ENCODE results near the gene MRPS17.

Gene MRPS17

DNA sequence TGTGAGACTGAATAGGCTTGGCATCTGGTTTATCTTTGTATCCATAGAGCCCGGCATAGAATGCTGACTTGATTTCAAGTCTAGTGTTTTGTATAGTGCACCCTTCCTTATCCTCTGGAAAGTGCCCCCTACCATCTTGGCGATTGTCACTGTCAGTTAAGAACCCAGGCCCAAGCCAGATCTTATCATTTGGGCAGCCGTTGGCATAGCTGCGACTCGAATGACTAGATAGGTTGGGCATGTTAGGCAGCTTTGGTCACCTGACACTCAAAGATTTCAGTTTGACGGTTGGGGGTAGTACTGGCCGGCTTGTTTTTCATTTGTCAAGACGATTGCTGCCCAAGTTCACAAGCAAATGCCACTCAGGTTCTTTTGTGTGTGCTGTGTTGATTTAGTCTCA, 19.3 kb downstream of the MRPS17 start:
- DNase-seq (ENCODE audit: low read depth in 2 of 2): no peak

DNA sequence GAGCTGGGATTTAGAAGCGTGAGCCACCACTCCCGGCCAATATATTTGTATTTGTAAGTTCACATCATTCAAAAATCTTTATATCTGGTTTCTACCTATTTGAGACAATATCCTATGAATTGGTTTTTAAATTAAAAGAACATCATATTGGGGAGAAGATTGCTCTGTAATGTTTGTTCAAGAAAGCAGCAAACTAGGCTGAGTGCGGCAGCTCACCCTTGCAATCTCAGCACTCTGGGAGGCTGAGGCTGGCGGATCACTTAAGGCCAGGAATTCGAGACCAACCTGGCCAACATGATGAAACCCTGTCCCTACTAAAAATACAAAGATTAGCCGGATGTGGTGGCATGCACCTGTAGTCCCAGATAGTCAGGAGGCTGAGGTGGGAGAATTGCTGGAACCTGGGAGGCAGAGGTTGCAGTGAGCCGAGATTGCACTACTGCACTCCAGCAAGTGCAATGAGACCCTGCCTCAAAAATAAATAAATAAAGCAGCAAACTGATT, 22.1 kb downstream of the MRPS17 start:
- no peak for DNase-seq (ENCODE audit: low read depth in 2 of 2)

DNA sequence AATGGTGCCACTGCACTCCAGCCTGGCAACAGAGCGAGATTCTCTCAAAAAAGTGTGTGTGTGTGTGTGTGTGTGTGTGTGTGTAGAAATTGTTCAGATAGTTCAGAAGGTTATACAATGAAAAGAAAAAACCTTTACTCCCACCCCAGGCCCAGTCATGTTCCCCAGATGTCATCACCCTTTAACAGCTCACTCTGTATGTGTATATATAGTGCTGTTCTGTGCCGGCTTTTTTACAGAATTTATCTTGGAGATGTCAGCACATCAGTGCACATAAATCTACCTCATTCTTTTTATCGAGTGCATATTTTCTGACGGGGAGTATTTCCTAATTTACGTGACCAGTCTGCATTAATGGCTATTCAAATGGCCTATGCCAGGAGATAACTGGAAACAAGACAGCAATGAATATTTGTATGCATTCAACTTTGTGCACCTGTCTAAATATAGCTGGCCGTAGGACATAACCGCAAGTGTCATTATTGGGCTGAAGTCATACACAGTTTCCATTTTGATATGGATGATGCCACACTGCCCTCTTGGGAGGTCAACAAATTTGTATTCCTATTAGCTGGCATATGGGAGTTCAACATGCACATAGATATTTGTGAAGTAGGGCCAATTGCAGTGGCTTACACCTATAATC, 24.4 kb downstream of the MRPS17 start:
- no peak for DNase-seq (ENCODE audit: low read depth in 2 of 2)

DNA sequence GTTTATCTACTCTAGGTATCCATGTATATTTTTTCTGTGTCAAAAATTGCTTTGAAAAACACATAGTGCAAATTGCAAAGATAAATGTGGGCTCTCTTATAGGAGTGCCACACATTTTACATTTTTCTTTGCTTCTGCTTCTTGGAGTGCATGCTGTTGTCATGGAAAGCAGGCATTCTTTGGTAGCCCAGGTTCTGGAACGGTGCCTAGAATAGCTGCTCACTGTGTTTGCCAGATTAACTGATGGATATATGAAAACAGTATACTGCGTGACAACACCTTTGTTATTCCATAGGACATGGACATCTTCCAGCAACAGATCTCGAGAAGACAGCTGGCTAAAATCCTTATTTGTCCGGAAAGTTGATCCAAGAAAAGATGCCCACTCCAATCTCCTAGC, 26.2 kb downstream of the MRPS17 start:
- DNase-seq (ENCODE audit: low read depth in 2 of 2): peak; percentile 39 to 47

DNA sequence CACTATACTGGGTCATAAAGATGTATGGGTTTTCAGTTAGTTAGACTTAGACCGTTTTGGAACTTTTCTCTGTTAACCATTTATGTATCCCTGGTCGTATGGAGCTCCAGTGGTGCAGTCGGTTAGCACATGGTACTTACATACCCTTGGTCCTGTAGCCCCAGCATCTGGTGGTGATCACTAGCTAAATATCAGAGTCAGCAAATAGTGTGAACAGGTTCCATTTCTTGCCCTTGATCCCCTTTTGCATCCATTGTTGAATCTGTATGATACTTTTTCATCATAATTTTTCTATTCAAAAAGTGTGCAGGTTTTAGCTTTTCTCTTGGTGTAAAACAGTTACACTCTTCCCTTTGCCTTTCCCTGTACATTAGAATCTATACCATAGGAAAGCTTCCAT, 28.6 kb downstream of the MRPS17 start:
- no peak for DNase-seq (ENCODE audit: low read depth in 2 of 2)

DNA sequence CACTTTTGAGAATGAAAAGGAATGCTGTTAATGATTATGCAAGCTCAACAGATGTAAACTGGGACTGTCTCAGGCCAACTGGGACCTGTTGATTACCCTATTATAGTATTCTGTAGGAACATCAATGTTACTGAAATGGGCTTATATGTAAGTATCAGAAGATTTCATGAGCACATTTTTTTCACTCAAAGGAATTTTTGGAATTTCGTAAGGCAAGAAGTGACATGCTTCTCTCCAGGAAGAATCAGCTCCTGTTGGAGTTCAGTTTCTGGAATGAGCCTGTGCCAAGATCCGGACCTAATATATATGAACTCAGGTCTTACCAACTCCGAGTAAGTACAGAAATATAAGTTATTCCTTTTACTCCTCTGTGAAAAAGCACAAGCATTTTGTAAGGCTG, 31.9 kb downstream of the MRPS17 start:
- no peak for DNase-seq (ENCODE audit: low read depth in 2 of 2)

DNA sequence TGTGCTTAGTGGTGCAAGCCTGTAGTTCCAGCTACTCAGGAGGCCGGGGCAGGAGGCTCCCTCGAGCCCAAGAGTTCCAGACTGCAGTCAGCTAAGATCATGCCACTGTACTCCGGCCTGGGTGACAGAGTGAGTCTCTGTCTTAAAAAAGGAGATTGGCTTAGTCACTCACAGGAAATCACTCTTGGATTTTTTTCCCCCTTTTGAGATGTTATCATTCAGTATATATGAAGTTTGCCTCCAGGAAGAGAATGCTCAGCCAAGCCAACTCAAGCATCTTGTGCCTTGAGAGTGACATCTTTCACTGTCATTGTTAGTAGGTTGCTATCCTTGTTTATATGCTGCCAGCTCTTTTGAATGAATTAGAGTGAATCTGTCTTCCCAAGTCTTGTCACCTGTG, 40.7 kb downstream of the MRPS17 start:
- no peak for DNase-seq (ENCODE audit: low read depth in 2 of 2)

DNA sequence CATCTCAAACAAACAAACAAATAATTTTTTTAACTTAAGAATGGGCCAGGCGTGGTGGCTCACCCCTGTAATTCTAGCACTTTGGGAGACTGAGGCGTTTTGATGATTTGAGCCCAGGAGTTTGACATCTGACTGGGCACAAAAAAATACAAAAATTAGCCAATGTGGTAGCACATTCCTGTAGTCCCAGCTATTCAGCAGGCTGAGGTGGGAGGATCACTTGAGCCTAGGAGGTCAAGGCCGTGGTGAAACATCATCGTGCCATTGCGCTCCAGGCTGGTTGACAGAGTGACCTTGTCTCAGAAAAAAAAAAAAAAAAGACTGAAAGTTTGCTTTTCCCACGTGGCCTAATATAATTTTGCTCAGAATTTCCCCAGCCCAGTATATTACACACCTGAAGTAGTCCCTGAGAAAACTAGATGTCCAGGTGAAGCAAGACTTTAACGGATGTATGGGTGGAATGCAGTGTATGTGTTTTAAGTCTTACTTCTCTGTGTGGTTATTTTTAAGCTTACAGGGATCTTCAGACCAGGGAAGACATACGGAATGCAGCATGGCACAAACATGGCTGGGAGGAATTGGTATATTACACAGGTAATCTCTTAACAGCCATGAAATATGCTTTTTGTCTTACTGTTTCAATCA, 45.3 kb downstream of the MRPS17 start:
- no peak for DNase-seq (ENCODE audit: low read depth in 2 of 2)

DNA sequence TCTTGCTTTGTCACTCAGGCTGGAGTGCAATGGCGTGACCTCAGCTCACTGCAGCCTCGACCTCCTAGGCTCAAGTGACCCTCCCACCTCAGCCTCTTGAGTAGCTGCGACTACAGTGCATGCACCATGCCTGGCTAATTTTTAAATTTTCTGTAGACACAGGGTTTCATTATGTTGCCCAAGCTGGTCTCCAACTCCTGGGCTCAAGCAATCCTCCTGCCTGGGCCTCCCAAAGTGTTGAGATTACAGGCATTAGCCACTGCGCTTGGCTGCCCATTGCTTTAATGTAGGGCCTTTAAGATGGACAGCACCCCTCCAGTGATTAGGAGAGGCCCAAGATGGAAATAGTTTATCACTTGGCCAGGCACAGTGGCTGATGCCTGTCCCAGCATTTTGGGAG, 52.1 kb downstream of the MRPS17 start:
- DNase-seq (ENCODE audit: low read depth in 2 of 2): no peak
